GM23338 (cell line): Measurements from ENCODE around the gene PADI6. TPM values are rescaled to one million over a fixed set of nuclear protein-coding genes. Genes with fewer than 3 reads are reported as not detected.

Experiments
- ATAC-seq: fragments of 200-7000 bp; cut with Tn5 transposase; 3 replicates; pipeline ENCODE4 v1.9.1; 2020
- DNase-seq: peaks from one replicate; pipeline ENCODE4 v3.0.0-alpha.2; 2015; ENCODE audit warnings: low spot score
- H2AFZ ChIP-seq: fragments of 200-600 bp; sonication (generic); 2 replicates; pipeline ENCODE4 v1.8.0; 2016; ENCODE audit warnings: antibody characterized with exemption, mild to moderate bottlenecking, moderate library complexity
- H3F3A ChIP-seq: fragments of 200-600 bp; sonication (generic); replicated peaks from 2 replicates; pipeline ENCODE4 v1.8.0; 2017; ENCODE audit warnings: antibody characterized with exemption, mixed run types, low read depth
- H3K27ac ChIP-seq: fragments of 200-600 bp; sonication (generic); 2 replicates; pipeline ENCODE4 v1.6.1; 2016; ENCODE audit warnings: low read depth
- H3K27me3 ChIP-seq: fragments of 200-600 bp; sonication (generic); 2 replicates; pipeline ENCODE4 v1.8.0; 2016; ENCODE audit warnings: mild to moderate bottlenecking, mixed run types, moderate library complexity; ENCODE audit not compliant: insufficient read depth
- H3K36me3 ChIP-seq: fragments of 200-600 bp; sonication (generic); 2 replicates; pipeline ENCODE4 v1.8.0; 2016; ENCODE audit warnings: mild to moderate bottlenecking; ENCODE audit not compliant: insufficient read depth
- H3K4me1 ChIP-seq: fragments of 200-600 bp; sonication (generic); 2 replicates; pipeline ENCODE4 v1.8.0; 2016; ENCODE audit warnings: mild to moderate bottlenecking, moderate library complexity; ENCODE audit not compliant: insufficient read depth
- H3K4me2 ChIP-seq: fragments of 200-600 bp; sonication (generic); 2 replicates; pipeline ENCODE4 v1.7.1; 2017; ENCODE audit warnings: mixed run types
- H3K4me3 ChIP-seq: fragments of 200-600 bp; sonication (generic); 2 replicates; pipeline ENCODE4 v1.6.1; 2016; ENCODE audit warnings: mixed run types
- H3K79me2 ChIP-seq: fragments of 200-600 bp; sonication (generic); replicated peaks from 2 replicates; pipeline ENCODE4 v1.8.0; 2017; ENCODE audit warnings: mild to moderate bottlenecking; ENCODE audit not compliant: insufficient read depth
- H3K9me2 ChIP-seq: fragments of 200-600 bp; sonication (generic); 2 replicates; pipeline ENCODE4 v1.8.0; 2017; ENCODE audit not compliant: insufficient read depth
- H4K20me1 ChIP-seq: fragments of 200-600 bp; sonication (generic); replicated peaks from 2 replicates; pipeline ENCODE4 v1.8.0; 2017; ENCODE audit warnings: mild to moderate bottlenecking; ENCODE audit not compliant: insufficient read depth
- H3K27ac Mint-ChIP-seq: 2 replicates; pipeline ENCODE4 v1.8.0; 2020; ENCODE audit warnings: inconsistent platforms, mild to moderate bottlenecking, moderate library complexity, mixed read lengths
- H3K27me3 Mint-ChIP-seq: 3 replicates; pipeline ENCODE4 v1.8.0; 2022; ENCODE audit warnings: low read depth, mild to moderate bottlenecking, moderate library complexity, mixed read lengths, inconsistent platforms; ENCODE audit not compliant: insufficient read depth, poor library complexity
- H3K36me3 Mint-ChIP-seq: 3 replicates; pipeline ENCODE4 v1.8.0; 2021; ENCODE audit warnings: low read depth, mild to moderate bottlenecking, inconsistent platforms, moderate library complexity, mixed read lengths
- H3K4me1 Mint-ChIP-seq: 3 replicates; pipeline ENCODE4 v1.8.0; 2020; ENCODE audit warnings: mild to moderate bottlenecking, inconsistent platforms, mixed read lengths
- H3K4me3 Mint-ChIP-seq: 3 replicates; pipeline ENCODE4 v1.8.0; 2021; ENCODE audit warnings: moderate library complexity, mild to moderate bottlenecking, inconsistent platforms, mixed read lengths
- H3K9me3 Mint-ChIP-seq: 3 replicates; pipeline ENCODE4 v1.8.0; 2020; ENCODE audit warnings: moderate library complexity, mild to moderate bottlenecking, inconsistent platforms, mixed read lengths
- CREB1 ChIP-seq: fragments of 250-450 bp; sonication (Bioruptor Pico); IDR thresholded peaks from 2 replicates; pipeline ENCODE4 v1.5.0; 2020; ENCODE audit warnings: low read depth, mild to moderate bottlenecking, moderate library complexity
- EZH2 ChIP-seq: fragments of 200-600 bp; sonication (generic); IDR thresholded peaks from one replicate; pipeline ENCODE4 v1.8.0; 2017; ENCODE audit warnings: antibody characterized with exemption, mild to moderate bottlenecking, low read depth; ENCODE audit not compliant: unreplicated experiment
- EZH2phosphoT487 ChIP-seq: fragments of 200-600 bp; sonication (generic); IDR thresholded peaks from one replicate; pipeline ENCODE4 v1.8.1; 2018; ENCODE audit warnings: antibody characterized with exemption; ENCODE audit not compliant: unreplicated experiment
- JUNB ChIP-seq: IDR thresholded peaks from one replicate; pipeline ENCODE4 v1.6.1; 2016; ENCODE audit warnings: antibody characterized with exemption; ENCODE audit not compliant: unreplicated experiment
- NANOG ChIP-seq: IDR thresholded peaks from 2 replicates; pipeline ENCODE4 v1.6.1; 2016; ENCODE audit warnings: antibody characterized with exemption, borderline replicate concordance
- POLR2AphosphoS5 ChIP-seq: IDR thresholded peaks from 2 replicates; pipeline ENCODE4 v1.6.1; 2016; ENCODE audit warnings: antibody characterized with exemption, low read depth
- STAT1 ChIP-seq: IDR thresholded peaks from one replicate; pipeline ENCODE4 v1.6.1; 2016; ENCODE audit warnings: antibody characterized with exemption; ENCODE audit not compliant: unreplicated experiment
- ZNF114 ChIP-seq: fragments of 250-450 bp; sonication (Bioruptor Pico); IDR thresholded peaks from 2 replicates; pipeline ENCODE4 v1.5.0; 2020; ENCODE audit warnings: mild to moderate bottlenecking, moderate library complexity
- ZNF331 ChIP-seq: fragments of 250-450 bp; sonication (Bioruptor Pico); IDR thresholded peaks from 2 replicates; pipeline ENCODE4 v1.5.0; 2020; ENCODE audit warnings: low read depth, mild to moderate bottlenecking, moderate library complexity
- polyA plus RNA-seq: library from polyadenylated mRNA; unstranded; fragments of >200 nt; fragmentation: Nextera tagmentation; extraction: Ambion mirVana; gene quantifications from 2 replicates; pipeline ENCODE4 v1.2.1, GENCODE V29; 2016
- total RNA-seq: library from RNA; depleted of rRNA; stranded (reverse); fragments of >200 nt; shearing (Covaris generic); gene quantifications from 2 replicates; pipeline ENCODE4 v1.2.3, GENCODE V29; 2014
- TF ChIP-seq, protein P1 (sequence below): IDR thresholded peaks from one replicate; pipeline ENCODE4 v1.6.1; 2018; ENCODE audit warnings: antibody characterized with exemption; ENCODE audit not compliant: unreplicated experiment
- TF ChIP-seq, protein P2 (sequence below): fragments of 250-450 bp; sonication (Bioruptor Pico); IDR thresholded peaks from 2 replicates; pipeline ENCODE4 v1.5.0; 2020; ENCODE audit warnings: mild to moderate bottlenecking, moderate library complexity
- TF ChIP-seq, protein P3 (sequence below), 2 experiments: fragments of 200-600 bp in 1 of 2; sonication (generic) in 1 of 2; conservative IDR thresholded peaks; 2 replicates each; pipeline versions ENCODE4 v1.5.1 to v1.6.1; 2016 to 2017; ENCODE audit warnings: antibody characterized with exemption in 2 of 2, low read depth in 2 of 2, mild to moderate bottlenecking in 2 of 2, moderate library complexity in 1 of 2
- TF ChIP-seq, protein P4 (sequence below): IDR thresholded peaks from 2 replicates; pipeline ENCODE4 v1.6.1; 2016; ENCODE audit warnings: antibody characterized with exemption

Gene PADI6
- total and polyA plus RNA-seq, 2 experiments from 2014 or later, result not detected

DNA sequence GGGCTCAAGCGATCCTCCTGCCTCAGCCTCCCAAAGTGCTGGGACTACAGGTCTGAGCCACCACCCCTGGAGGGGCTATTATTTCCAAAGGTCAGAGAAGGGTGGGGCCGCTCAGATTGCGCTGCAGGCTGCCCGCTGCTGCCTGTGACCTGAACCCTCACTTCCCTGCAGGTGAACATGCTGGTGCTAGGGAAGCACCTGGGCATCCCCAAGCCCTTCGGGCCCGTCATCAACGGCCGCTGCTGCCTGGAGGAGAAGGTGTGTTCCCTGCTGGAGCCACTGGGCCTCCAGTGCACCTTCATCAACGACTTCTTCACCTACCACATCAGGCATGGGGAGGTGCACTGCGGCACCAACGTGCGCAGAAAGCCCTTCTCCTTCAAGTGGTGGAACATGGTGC, 8.6 kb upstream of the PADI6 start:
- Histone ChIP-seq H3K4me2 (no peak overlapping the region), H3K9me2 (no peaks in the 10 kb centered on the region), H3K36me3 (no peaks in the 10 kb centered on the region), H3K79me2 (no peaks in the 10 kb centered on the region), H3F3A (no peaks in the 10 kb centered on the region), H4K20me1 (no peaks in the 10 kb centered on the region), H2AFZ (no peak overlapping the region), H3K27ac (no peak overlapping the region), H3K4me1 (no peaks in the 10 kb centered on the region), H3K27me3 (no peaks in the 10 kb centered on the region), H3K4me3 (no peak overlapping the region)
- H3K4me3 Mint-ChIP-seq, result no peak overlapping the region; the same call in 2 of the 3 replicates
- H3K9me3 Mint-ChIP-seq, result no peaks in the 10 kb centered on the region; the same call in 2 of the 3 replicates
- H3K27ac Mint-ChIP-seq, result no peak overlapping the region
- ATAC-seq (no peak), DNase-seq (no peak)
- H3K36me3 Mint-ChIP-seq, result no peaks in the 10 kb centered on the region
- H3K4me1 Mint-ChIP-seq, result peaks cover 2% of the 10 kb centered on the region; the same call in 1 of the 3 replicates
- TF ChIP-seq, protein P1, sequence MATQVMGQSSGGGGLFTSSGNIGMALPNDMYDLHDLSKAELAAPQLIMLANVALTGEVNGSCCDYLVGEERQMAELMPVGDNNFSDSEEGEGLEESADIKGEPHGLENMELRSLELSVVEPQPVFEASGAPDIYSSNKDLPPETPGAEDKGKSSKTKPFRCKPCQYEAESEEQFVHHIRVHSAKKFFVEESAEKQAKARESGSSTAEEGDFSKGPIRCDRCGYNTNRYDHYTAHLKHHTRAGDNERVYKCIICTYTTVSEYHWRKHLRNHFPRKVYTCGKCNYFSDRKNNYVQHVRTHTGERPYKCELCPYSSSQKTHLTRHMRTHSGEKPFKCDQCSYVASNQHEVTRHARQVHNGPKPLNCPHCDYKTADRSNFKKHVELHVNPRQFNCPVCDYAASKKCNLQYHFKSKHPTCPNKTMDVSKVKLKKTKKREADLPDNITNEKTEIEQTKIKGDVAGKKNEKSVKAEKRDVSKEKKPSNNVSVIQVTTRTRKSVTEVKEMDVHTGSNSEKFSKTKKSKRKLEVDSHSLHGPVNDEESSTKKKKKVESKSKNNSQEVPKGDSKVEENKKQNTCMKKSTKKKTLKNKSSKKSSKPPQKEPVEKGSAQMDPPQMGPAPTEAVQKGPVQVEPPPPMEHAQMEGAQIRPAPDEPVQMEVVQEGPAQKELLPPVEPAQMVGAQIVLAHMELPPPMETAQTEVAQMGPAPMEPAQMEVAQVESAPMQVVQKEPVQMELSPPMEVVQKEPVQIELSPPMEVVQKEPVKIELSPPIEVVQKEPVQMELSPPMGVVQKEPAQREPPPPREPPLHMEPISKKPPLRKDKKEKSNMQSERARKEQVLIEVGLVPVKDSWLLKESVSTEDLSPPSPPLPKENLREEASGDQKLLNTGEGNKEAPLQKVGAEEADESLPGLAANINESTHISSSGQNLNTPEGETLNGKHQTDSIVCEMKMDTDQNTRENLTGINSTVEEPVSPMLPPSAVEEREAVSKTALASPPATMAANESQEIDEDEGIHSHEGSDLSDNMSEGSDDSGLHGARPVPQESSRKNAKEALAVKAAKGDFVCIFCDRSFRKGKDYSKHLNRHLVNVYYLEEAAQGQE, result no peak
- TF ChIP-seq EZH2phosphoT487 (no peak), STAT1 (no peak), JUNB (no peak), ZNF114 (CRISPR knock-in tag) (no peak), EZH2 (no peak), CREB1 (CRISPR knock-in tag) (no peak), POLR2AphosphoS5 (no peak), NANOG (no peak), ZNF331 (no peak)
- TF ChIP-seq, protein P2, sequence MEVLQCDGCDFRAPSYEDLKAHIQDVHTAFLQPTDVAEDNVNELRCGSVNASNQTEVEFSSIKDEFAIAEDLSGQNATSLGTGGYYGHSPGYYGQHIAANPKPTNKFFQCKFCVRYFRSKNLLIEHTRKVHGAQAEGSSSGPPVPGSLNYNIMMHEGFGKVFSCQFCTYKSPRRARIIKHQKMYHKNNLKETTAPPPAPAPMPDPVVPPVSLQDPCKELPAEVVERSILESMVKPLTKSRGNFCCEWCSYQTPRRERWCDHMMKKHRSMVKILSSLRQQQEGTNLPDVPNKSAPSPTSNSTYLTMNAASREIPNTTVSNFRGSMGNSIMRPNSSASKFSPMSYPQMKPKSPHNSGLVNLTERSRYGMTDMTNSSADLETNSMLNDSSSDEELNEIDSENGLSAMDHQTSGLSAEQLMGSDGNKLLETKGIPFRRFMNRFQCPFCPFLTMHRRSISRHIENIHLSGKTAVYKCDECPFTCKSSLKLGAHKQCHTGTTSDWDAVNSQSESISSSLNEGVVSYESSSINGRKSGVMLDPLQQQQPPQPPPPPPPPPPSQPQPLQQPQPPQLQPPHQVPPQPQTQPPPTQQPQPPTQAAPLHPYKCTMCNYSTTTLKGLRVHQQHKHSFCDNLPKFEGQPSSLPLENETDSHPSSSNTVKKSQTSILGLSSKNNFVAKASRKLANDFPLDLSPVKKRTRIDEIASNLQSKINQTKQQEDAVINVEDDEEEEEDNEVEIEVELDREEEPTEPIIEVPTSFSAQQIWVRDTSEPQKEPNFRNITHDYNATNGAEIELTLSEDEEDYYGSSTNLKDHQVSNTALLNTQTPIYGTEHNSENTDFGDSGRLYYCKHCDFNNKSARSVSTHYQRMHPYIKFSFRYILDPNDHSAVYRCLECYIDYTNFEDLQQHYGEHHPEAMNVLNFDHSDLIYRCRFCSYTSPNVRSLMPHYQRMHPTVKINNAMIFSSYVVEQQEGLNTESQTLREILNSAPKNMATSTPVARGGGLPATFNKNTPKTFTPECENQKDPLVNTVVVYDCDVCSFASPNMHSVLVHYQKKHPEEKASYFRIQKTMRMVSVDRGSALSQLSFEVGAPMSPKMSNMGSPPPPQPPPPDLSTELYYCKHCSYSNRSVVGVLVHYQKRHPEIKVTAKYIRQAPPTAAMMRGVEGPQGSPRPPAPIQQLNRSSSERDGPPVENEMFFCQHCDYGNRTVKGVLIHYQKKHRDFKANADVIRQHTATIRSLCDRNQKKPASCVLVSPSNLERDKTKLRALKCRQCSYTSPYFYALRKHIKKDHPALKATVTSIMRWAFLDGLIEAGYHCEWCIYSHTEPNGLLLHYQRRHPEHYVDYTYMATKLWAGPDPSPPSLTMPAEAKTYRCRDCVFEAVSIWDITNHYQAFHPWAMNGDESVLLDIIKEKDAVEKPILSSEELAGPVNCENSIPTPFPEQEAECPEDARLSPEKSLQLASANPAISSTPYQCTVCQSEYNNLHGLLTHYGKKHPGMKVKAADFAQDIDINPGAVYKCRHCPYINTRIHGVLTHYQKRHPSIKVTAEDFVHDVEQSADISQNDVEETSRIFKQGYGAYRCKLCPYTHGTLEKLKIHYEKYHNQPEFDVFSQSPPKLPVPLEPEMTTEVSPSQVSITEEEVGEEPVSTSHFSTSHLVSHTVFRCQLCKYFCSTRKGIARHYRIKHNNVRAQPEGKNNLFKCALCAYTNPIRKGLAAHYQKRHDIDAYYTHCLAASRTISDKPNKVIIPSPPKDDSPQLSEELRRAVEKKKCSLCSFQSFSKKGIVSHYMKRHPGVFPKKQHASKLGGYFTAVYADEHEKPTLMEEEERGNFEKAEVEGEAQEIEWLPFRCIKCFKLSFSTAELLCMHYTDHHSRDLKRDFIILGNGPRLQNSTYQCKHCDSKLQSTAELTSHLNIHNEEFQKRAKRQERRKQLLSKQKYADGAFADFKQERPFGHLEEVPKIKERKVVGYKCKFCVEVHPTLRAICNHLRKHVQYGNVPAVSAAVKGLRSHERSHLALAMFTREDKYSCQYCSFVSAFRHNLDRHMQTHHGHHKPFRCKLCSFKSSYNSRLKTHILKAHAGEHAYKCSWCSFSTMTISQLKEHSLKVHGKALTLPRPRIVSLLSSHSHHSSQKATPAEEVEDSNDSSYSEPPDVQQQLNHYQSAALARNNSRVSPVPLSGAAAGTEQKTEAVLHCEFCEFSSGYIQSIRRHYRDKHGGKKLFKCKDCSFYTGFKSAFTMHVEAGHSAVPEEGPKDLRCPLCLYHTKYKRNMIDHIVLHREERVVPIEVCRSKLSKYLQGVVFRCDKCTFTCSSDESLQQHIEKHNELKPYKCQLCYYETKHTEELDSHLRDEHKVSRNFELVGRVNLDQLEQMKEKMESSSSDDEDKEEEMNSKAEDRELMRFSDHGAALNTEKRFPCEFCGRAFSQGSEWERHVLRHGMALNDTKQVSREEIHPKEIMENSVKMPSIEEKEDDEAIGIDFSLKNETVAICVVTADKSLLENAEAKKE (CRISPR knock-in tag), result no peak
- TF ChIP-seq, protein P3, sequence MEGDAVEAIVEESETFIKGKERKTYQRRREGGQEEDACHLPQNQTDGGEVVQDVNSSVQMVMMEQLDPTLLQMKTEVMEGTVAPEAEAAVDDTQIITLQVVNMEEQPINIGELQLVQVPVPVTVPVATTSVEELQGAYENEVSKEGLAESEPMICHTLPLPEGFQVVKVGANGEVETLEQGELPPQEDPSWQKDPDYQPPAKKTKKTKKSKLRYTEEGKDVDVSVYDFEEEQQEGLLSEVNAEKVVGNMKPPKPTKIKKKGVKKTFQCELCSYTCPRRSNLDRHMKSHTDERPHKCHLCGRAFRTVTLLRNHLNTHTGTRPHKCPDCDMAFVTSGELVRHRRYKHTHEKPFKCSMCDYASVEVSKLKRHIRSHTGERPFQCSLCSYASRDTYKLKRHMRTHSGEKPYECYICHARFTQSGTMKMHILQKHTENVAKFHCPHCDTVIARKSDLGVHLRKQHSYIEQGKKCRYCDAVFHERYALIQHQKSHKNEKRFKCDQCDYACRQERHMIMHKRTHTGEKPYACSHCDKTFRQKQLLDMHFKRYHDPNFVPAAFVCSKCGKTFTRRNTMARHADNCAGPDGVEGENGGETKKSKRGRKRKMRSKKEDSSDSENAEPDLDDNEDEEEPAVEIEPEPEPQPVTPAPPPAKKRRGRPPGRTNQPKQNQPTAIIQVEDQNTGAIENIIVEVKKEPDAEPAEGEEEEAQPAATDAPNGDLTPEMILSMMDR (conservative IDR thresholded peaks at IDR 0.05; ENCODE audit: low read depth in 2 of 2), result no peak
- TF ChIP-seq, protein P4, sequence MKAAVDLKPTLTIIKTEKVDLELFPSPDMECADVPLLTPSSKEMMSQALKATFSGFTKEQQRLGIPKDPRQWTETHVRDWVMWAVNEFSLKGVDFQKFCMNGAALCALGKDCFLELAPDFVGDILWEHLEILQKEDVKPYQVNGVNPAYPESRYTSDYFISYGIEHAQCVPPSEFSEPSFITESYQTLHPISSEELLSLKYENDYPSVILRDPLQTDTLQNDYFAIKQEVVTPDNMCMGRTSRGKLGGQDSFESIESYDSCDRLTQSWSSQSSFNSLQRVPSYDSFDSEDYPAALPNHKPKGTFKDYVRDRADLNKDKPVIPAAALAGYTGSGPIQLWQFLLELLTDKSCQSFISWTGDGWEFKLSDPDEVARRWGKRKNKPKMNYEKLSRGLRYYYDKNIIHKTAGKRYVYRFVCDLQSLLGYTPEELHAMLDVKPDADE, result no peak
- no peaks in the 10 kb centered on the region for H3K27me3 Mint-ChIP-seq
